T-helper 1 cell (primary cell): ENCODE results near the gene IQSEC1.

Experiments used
- DNase-seq, 5 donors: peaks; one replicate each; pipeline ENCODE4 v3.0.0-alpha.2; 2012 to 2020

Gene IQSEC1

GRCh38 chr3:12948891-12949711 is 124.1 kb downstream of the IQSEC1 start:
- peak in 1 of 5 donors; percentile 37 for DNase-seq

GRCh38 chr3:12948371-12948770 is 124.9 kb downstream of the IQSEC1 start:
- no peak for DNase-seq

GRCh38 chr3:12947504-12948369 is 125.5 kb downstream of the IQSEC1 start:
- no peak for DNase-seq

GRCh38 chr3:12946649-12947316 is 126.4 kb downstream of the IQSEC1 start:
- DNase-seq, result no peak

GRCh38 chr3:12946251-12946648 is 127.0 kb downstream of the IQSEC1 start:
- no peak for DNase-seq

- DNase-seq, result no peak
These were observed 128.4 kb downstream of the IQSEC1 start for GRCh38 chr3:12944849-12945248.

GRCh38 chr3:12944413-12944812 is 128.8 kb downstream of the IQSEC1 start:
- DNase-seq, result no peak

- no peak for DNase-seq
These were observed 129.9 kb downstream of the IQSEC1 start for GRCh38 chr3:12943124-12944021.

GRCh38 chr3:12941495-12942023 is 131.7 kb downstream of the IQSEC1 start:
- DNase-seq, result no peak

GRCh38 chr3:12940854-12941253 is 132.4 kb downstream of the IQSEC1 start:
- DNase-seq, result no peak

GRCh38 chr3:12939137-12939536 is 134.1 kb downstream of the IQSEC1 start:
- DNase-seq, result no peak

- DNase-seq, result no peak
These were observed 134.9 kb downstream of the IQSEC1 start for GRCh38 chr3:12938258-12938711.

- DNase-seq, result no peak
These were observed 137.1 kb downstream of the IQSEC1 start for GRCh38 chr3:12935861-12936830.

- no peak for DNase-seq
These were observed 138.0 kb downstream of the IQSEC1 start for GRCh38 chr3:12935023-12935860.

GRCh38 chr3:12934431-12934830 is 138.8 kb downstream of the IQSEC1 start:
- no peak for DNase-seq

- no peak for DNase-seq
These were observed 139.3 kb downstream of the IQSEC1 start for GRCh38 chr3:12933901-12934300.

- no peak for DNase-seq
These were observed 140.5 kb downstream of the IQSEC1 start for GRCh38 chr3:12932754-12933153.

- DNase-seq, result no peak
These were observed 140.9 kb downstream of the IQSEC1 start for GRCh38 chr3:12932347-12932746.

GRCh38 chr3:12931273-12931905 is 141.8 kb downstream of the IQSEC1 start:
- no peak for DNase-seq
